Nephron progenitor cell (in vitro differentiated cells): ENCODE measurements around the gene KNDC1.

ENCODE experiments used
- DNase-seq: peaks from one replicate; pipeline ENCODE4 v3.0.0; 2021
- H3K27ac Mint-ChIP-seq: 2 replicates; pipeline ENCODE4 v1.8.0; 2021; ENCODE audit warnings: mild to moderate bottlenecking, moderate library complexity, mixed read lengths
- H3K27me3 Mint-ChIP-seq: 2 replicates; pipeline ENCODE4 v1.8.0; 2021; ENCODE audit warnings: mild to moderate bottlenecking, low read depth, mixed read lengths; ENCODE audit not compliant: poor library complexity
- H3K36me3 Mint-ChIP-seq: 2 replicates; pipeline ENCODE4 v1.8.0; 2021; ENCODE audit warnings: low read depth, mixed read lengths
- H3K4me1 Mint-ChIP-seq: 2 replicates; pipeline ENCODE4 v1.8.0; 2021; ENCODE audit warnings: mixed read lengths
- H3K4me3 Mint-ChIP-seq: 2 replicates; pipeline ENCODE4 v1.8.0; 2021; ENCODE audit warnings: mild to moderate bottlenecking, moderate library complexity, mixed read lengths
- H3K9me3 Mint-ChIP-seq: 2 replicates; pipeline ENCODE4 v1.8.0; 2021; ENCODE audit warnings: mild to moderate bottlenecking, moderate library complexity, mixed read lengths
- TF ChIP-seq, protein P1 (sequence below): fragments of 200-600 bp; sonication (generic); IDR thresholded peaks from 2 replicates; pipeline ENCODE4 v1.5.0; 2021; ENCODE audit warnings: antibody characterized with exemption

KNDC1 gene

DNA sequence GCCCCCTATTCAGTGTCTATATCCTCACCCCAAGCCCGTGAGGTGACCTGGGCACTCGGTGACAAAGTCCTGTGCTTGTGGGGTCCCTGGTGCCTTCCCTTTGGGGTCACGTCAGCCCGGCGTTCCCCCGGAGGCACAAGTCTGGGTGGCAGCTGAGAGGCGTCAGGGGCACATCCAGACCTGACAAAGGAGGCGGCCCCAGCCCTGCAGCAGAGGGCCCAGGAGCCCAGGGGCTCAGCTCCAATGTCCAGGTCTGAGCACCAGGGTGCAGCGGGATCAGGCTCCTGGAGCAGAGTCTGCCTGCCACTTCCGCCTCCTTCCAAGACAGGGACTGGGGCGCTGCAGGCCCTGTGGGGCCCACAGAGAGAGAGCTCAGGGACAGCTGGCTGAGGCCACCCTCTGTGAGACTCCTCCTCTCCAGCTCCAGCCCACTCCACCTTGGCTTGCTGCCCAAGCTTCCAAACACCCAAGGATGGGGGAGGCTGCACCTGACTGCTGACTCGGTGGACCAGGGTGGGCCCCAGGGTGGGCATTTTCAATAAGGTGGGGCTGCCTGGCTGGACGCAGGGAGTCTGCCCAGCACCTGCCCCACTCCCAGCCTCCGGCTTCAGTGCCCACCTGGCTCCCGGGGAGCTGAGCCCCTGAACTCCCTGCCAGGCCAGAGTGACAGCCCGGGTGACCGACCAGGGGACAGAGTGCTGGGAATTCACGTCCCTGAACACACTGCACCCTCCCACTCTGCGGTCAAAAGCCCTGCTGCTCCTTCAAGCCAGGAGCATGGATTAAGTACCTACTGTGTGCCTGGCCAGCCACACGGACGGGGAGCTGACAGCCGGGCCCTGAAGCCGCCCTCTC, 1.0 kb upstream of the KNDC1 start:
- TF ChIP-seq, protein P1, sequence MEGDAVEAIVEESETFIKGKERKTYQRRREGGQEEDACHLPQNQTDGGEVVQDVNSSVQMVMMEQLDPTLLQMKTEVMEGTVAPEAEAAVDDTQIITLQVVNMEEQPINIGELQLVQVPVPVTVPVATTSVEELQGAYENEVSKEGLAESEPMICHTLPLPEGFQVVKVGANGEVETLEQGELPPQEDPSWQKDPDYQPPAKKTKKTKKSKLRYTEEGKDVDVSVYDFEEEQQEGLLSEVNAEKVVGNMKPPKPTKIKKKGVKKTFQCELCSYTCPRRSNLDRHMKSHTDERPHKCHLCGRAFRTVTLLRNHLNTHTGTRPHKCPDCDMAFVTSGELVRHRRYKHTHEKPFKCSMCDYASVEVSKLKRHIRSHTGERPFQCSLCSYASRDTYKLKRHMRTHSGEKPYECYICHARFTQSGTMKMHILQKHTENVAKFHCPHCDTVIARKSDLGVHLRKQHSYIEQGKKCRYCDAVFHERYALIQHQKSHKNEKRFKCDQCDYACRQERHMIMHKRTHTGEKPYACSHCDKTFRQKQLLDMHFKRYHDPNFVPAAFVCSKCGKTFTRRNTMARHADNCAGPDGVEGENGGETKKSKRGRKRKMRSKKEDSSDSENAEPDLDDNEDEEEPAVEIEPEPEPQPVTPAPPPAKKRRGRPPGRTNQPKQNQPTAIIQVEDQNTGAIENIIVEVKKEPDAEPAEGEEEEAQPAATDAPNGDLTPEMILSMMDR: no peak
- no peak overlapping the region for H3K27ac Mint-ChIP-seq
- H3K27me3 Mint-ChIP-seq: peaks cover 34% of the 10 kb centered on the region
- H3K4me3 Mint-ChIP-seq: peak overlapping the region; percentile 61
- peaks cover 6% of the 10 kb centered on the region for H3K9me3 Mint-ChIP-seq
- DNase-seq: peak; percentile 35
- H3K4me1 Mint-ChIP-seq: peaks cover 16% of the 10 kb centered on the region
- no peaks in the 10 kb centered on the region for H3K36me3 Mint-ChIP-seq

DNA sequence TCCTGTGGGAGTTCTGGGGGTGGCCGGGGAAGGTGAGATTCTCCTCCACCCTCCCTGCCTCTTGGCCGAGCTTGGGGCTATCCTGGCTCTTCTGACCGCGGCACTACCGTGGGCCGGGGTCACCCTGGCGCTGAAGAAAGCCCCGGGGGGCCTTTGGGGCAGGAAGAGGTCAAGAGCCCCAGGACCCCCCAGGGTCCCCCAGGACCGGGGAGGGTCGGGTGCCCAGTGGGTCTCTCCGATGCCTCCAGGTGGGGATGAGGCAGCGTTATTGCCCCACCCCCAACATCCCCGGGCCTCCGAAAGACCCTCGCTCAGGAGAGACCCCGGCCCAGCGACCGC, 439 bp upstream of the KNDC1 start:
- peak overlapping the region; percentile 61 for H3K4me3 Mint-ChIP-seq
- TF ChIP-seq, protein P1: no peak

DNA sequence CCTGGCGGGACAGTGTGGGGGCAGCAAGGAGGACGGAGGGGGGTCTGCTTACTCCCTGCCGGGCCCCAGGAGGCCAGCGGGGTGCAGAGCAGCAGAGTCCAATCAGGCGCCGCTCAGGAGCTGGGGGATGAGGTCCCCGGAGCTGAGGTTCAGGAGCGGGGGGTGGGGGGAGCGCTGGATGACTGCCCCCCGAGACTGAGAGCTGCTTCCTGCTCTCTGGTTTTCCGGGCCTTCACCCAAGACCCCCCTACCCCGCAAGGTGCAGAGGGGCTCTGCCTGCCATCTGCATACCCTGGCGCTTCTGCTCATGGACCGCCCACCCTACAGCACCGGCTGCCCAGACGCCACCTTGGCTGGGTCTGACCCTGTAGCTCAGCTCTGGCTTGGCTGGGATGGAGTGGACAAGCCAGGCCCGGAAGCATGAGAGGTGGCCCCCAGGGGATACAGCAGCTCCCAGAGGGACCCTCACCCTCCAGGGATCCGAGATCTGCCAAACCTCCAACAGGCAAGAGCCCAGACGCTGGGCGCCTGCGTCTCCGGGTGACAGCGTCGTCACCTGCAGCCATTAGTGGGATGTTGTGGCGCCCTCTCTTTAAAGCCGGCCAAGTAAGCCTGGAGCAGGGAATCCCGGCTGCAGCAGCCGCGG, 930 bp downstream of the KNDC1 start:
- TF ChIP-seq, protein P1: no peak
- Mint-ChIP-seq H3K4me1 (peaks cover 16% of the 10 kb centered on the region), H3K9me3 (no peaks in the 10 kb centered on the region), H3K36me3 (no peaks in the 10 kb centered on the region), H3K27ac (no peak overlapping the region), H3K4me3 (peak overlapping the region; percentile 79), H3K27me3 (peaks cover 22% of the 10 kb centered on the region)
- no peak for DNase-seq

More for the DNA sequence above, 439 bp upstream of the KNDC1 start:
- H3K9me3 Mint-ChIP-seq: peaks cover 6% of the 10 kb centered on the region
- H3K36me3 Mint-ChIP-seq: no peaks in the 10 kb centered on the region
- peaks cover 16% of the 10 kb centered on the region for H3K4me1 Mint-ChIP-seq
- no peak overlapping the region for H3K27ac Mint-ChIP-seq
- DNase-seq: no peak
- peaks cover 30% of the 10 kb centered on the region for H3K27me3 Mint-ChIP-seq

DNA sequence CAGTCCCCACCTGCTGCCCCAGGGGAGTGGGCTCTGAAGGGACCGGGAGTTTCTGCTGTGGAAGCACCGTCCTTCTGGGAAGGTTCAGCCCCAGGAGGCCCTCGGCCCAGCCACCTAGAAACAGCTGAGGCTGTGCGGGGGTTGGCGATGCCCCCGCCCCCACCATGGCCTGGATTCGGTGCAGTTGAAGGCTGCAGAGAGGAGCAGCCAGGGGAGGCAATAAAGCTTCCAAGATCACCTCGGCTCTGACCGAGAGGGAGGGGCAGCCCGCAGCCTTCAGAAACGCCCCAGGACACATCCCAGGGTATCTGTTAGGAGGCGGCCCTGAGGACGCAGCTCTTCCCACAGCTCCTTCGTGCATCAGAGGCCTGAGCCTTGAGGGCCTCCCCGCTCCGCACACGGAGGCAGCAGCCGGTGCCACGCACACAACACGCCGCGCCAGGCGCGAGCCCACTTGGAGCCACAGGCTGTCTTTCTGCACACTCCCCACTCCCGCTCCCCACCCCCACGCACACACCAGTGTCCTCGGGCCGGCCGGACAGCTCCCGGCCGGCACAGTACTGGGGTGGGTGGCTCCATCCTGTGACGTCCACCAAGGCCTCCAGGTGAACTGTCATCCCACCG, 1.6 kb downstream of the KNDC1 start:
- H3K4me3 Mint-ChIP-seq: peak overlapping the region; percentile 79
- H3K4me1 Mint-ChIP-seq: peaks cover 20% of the 10 kb centered on the region
- no peak overlapping the region for H3K27ac Mint-ChIP-seq
- H3K27me3 Mint-ChIP-seq: peaks cover 22% of the 10 kb centered on the region
- DNase-seq: peak; percentile 39
- TF ChIP-seq, protein P1: no peak
- no peaks in the 10 kb centered on the region for H3K9me3 Mint-ChIP-seq
- H3K36me3 Mint-ChIP-seq: peaks cover 5% of the 10 kb centered on the region

DNA sequence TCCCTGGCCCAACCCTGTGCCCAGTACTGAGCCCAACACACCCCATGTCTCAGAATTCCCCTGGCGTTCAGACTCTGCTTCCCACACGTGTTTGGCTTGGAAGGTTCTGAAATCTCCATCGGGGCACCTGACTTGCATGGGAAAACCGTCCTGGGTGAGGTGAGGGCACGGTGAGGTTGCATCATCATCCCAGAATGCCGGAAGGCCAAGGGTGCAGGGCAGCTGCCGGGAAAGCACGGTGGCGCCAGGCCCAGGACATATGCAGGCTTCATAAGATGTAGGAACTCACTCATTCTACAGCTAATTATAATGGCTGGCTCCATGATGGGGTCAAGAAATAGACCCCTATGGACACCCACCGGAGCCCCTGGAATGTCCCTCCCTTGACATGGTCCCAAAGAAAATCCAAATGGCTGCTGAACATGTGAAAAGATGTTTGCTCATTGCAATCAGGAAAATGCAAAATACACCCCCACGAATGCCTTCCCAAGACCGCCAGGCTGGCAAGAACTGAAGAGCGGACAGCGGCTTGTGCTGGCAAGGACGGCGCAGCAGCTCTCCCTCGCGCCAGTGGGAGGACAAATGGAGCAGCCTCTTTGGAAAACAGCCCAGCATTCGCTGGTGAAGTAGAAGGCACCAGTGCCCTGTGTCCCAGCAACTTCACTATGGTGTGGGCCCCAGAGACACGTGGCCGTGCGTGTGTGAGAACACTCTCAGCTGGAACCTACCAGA, 2.3 kb downstream of the KNDC1 start:
- peak overlapping the region; percentile 20 for H3K4me3 Mint-ChIP-seq

More for the DNA sequence above, 2.3 kb downstream of the KNDC1 start:
- Mint-ChIP-seq H3K9me3 (no peaks in the 10 kb centered on the region), H3K27ac (no peak overlapping the region), H3K36me3 (peaks cover 6% of the 10 kb centered on the region), H3K4me1 (peaks cover 19% of the 10 kb centered on the region), H3K27me3 (peaks cover 20% of the 10 kb centered on the region)
- TF ChIP-seq, protein P1: no peak
- no peak for DNase-seq
